HEK293 (cell line): ENCODE measurements around the gene VSTM4.

Experiments
- CTCF ChIA-PET: fragments of 350-600 bp; formaldehyde crosslinking; extraction: SDS; loops from one replicate; lab custom pipeline; 2021; ENCODE audit warnings: antibody characterized with exemption; lab: Yijun Ruan, JAX
- POLR2A ChIA-PET: fragments of 300-600 bp; formaldehyde crosslinking; extraction: SDS; loops from one replicate; lab custom pipeline; 2020; ENCODE audit warnings: antibody characterized with exemption, inconsistent platforms; lab: Yijun Ruan, JAX
- H3K27ac ChIP-seq: fragments of 200-500 bp; sonication (Bioruptor generic); 2 replicates; pipeline ENCODE4 v1.5.1; 2014; ENCODE audit warnings: low read depth, low read length, control low read depth, inconsistent platforms; ENCODE audit errors: extremely low read depth
- H3K36me3 ChIP-seq, 2 experiments: fragments of 200-500 bp in 1 of 2; sonication (Bioruptor generic) in 1 of 2; 1 replicate in 1 of 2; 2 replicates in 1 of 2; pipeline ENCODE4 v1.5.1; 2014 to 2017; ENCODE audit warnings: inconsistent platforms in 2 of 2, low read length in 2 of 2; ENCODE audit not compliant: control insufficient read depth in 2 of 2, insufficient read depth in 1 of 2
- H3K4me1 ChIP-seq: fragments of 200-500 bp; sonication (Bioruptor generic); 2 replicates; pipeline ENCODE4 v1.5.1; 2014; ENCODE audit warnings: mild to moderate bottlenecking, low read length, inconsistent platforms; ENCODE audit not compliant: control insufficient read depth, insufficient read depth
- H3K4me3 ChIP-seq: 2 replicates; pipeline ENCODE4 v1.5.1; 2011; ENCODE audit warnings: low read depth, mild to moderate bottlenecking, control low read depth, low read length, moderate library complexity
- H3K9me3 ChIP-seq: fragments of 200-500 bp; sonication (Bioruptor generic); 2 replicates; pipeline ENCODE4 v1.5.1; 2014; ENCODE audit warnings: low read depth, low read length, inconsistent platforms; ENCODE audit not compliant: control insufficient read depth, insufficient read depth
- AEBP2 ChIP-seq: fragments of 450-650 bp; formaldehyde crosslinking; IDR thresholded peaks from 2 replicates; pipeline ENCODE4 v1.5.1; 2016; ENCODE audit warnings: missing biosample characterization, missing genetic modification characterization, borderline replicate concordance
- HOXA7 ChIP-seq: sonication (generic); formaldehyde crosslinking; IDR thresholded peaks from 2 replicates; pipeline ENCODE4 v1.8.1; 2022; ENCODE audit warnings: missing genetic modification reagents, borderline replicate concordance
- HOXC10 ChIP-seq: sonication (generic); formaldehyde crosslinking; IDR thresholded peaks from 2 replicates; pipeline ENCODE4 v1.8.1; 2023; ENCODE audit warnings: mild to moderate bottlenecking, missing genetic modification reagents
- MZF1 ChIP-seq: fragments of 450-650 bp; formaldehyde crosslinking; IDR thresholded peaks from 2 replicates; pipeline ENCODE4 v1.5.1; 2017; ENCODE audit warnings: missing biosample characterization, missing genetic modification characterization, borderline replicate concordance
- REPIN1 ChIP-seq: fragments of 450-650 bp; formaldehyde crosslinking; IDR thresholded peaks from 2 replicates; pipeline ENCODE4 v1.5.1; 2017; ENCODE audit warnings: missing biosample characterization, missing genetic modification characterization, low read depth
- ZBTB21 ChIP-seq: fragments of 450-650 bp; formaldehyde crosslinking; IDR thresholded peaks from 2 replicates; pipeline ENCODE4 v1.5.1; 2017; ENCODE audit warnings: missing biosample characterization, missing genetic modification characterization
- ZNF214 ChIP-seq: fragments of 450-650 bp; formaldehyde crosslinking; IDR thresholded peaks from 2 replicates; pipeline ENCODE4 v1.5.1; 2017; ENCODE audit warnings: missing biosample characterization, mild to moderate bottlenecking, missing genetic modification characterization, borderline replicate concordance
- ZNF280C ChIP-seq: fragments of 450-650 bp; formaldehyde crosslinking; IDR thresholded peaks from 2 replicates; pipeline ENCODE4 v1.5.1; 2016; ENCODE audit warnings: missing biosample characterization, missing genetic modification characterization
- ZNF366 ChIP-seq: fragments of 450-650 bp; formaldehyde crosslinking; conservative IDR thresholded peaks from 2 replicates; pipeline ENCODE4 v1.5.1; 2016; ENCODE audit warnings: missing biosample characterization, missing genetic modification characterization
- ZNF549 ChIP-seq: fragments of 450-650 bp; IDR thresholded peaks from 2 replicates; pipeline ENCODE4 v1.5.1; 2018; ENCODE audit warnings: missing biosample characterization, missing genetic modification characterization, mild to moderate bottlenecking, inconsistent platforms, moderate library complexity
- ZNF626 ChIP-seq: fragments of 450-650 bp; sonication (Bioruptor Pico); formaldehyde crosslinking; IDR thresholded peaks from 2 replicates; pipeline ENCODE4 v1.5.1; 2018; ENCODE audit warnings: missing biosample characterization, missing genetic modification characterization, inconsistent platforms
- ZNF707 ChIP-seq: fragments of 450-650 bp; formaldehyde crosslinking; IDR thresholded peaks from 2 replicates; pipeline ENCODE4 v1.5.1; 2016; ENCODE audit warnings: missing biosample characterization, missing genetic modification characterization
- ZNF776 ChIP-seq: fragments of 450-650 bp; formaldehyde crosslinking; IDR thresholded peaks from 2 replicates; pipeline ENCODE4 v1.5.0; 2017; ENCODE audit warnings: missing biosample characterization, missing genetic modification characterization, borderline replicate concordance
- ZNF791 ChIP-seq: fragments of 450-650 bp; formaldehyde crosslinking; IDR thresholded peaks from 2 replicates; pipeline ENCODE4 v1.5.1; 2016; ENCODE audit warnings: missing biosample characterization, missing genetic modification characterization
- ZXDB ChIP-seq: fragments of 450-650 bp; formaldehyde crosslinking; IDR thresholded peaks from 2 replicates; pipeline ENCODE4 v1.5.1; 2016; ENCODE audit warnings: missing biosample characterization, missing genetic modification characterization
- TF ChIP-seq, protein P1 (sequence below): fragments of 450-650 bp; formaldehyde crosslinking; IDR thresholded peaks from 2 replicates; pipeline ENCODE4 v1.5.1; 2016; ENCODE audit warnings: missing biosample characterization, missing genetic modification characterization
- TF ChIP-seq, protein P2 (sequence below): sonication (generic); formaldehyde crosslinking; IDR thresholded peaks from 2 replicates; pipeline ENCODE4 v1.8.1; 2022; ENCODE audit warnings: mild to moderate bottlenecking, moderate library complexity, missing genetic modification reagents
- TF ChIP-seq, protein P3 (sequence below): fragments of 450-650 bp; formaldehyde crosslinking; IDR thresholded peaks from 2 replicates; pipeline ENCODE4 v1.5.1; 2016; ENCODE audit warnings: missing biosample characterization, missing genetic modification characterization
- TF ChIP-seq, protein P4 (sequence below): fragments of 450-650 bp; formaldehyde crosslinking; IDR thresholded peaks from 2 replicates; pipeline ENCODE4 v1.5.0; 2017; ENCODE audit warnings: missing biosample characterization, missing genetic modification characterization, borderline replicate concordance

Gene VSTM4

GRCh38 chr10:48985621-48986158 is 129.6 kb downstream of the VSTM4 start:
- H3K36me3 ChIP-seq: no peaks in the 10 kb centered on the region
- CTCF ChIA-PET: interaction anchor here (0.6 to 0.8 kb wide), 2 partner anchors 15 to 421 kb away, joined by 3 to 4 read pairs; no protein-coding TSS in a partner anchor
- H3K9me3 ChIP-seq: no peaks in the 10 kb centered on the region
- no peaks in the 10 kb centered on the region for H3K4me1 ChIP-seq
- H3K4me3 ChIP-seq: no peak overlapping the region
- POLR2A ChIA-PET: no interaction called here
- TF ChIP-seq AEBP2 (tag by site-specific recombination) (no peak), ZNF707 (no peak), HOXA7 (no peak), ZNF791 (tag by site-specific recombination) (no peak), ZBTB21 (tag by site-specific recombination) (no peak), ZXDB (no peak), MZF1 (tag by site-specific recombination) (no peak), REPIN1 (no peak), ZNF280C (no peak), HOXC10 (CRISPR knock-in tag) (no peak), ZNF366 (tag by site-specific recombination) (no peak), ZNF214 (tag by site-specific recombination) (no peak), ZNF776 (no peak), ZNF626 (no peak), ZNF549 (tag by site-specific recombination) (no peak)
- TF ChIP-seq, protein P1, sequence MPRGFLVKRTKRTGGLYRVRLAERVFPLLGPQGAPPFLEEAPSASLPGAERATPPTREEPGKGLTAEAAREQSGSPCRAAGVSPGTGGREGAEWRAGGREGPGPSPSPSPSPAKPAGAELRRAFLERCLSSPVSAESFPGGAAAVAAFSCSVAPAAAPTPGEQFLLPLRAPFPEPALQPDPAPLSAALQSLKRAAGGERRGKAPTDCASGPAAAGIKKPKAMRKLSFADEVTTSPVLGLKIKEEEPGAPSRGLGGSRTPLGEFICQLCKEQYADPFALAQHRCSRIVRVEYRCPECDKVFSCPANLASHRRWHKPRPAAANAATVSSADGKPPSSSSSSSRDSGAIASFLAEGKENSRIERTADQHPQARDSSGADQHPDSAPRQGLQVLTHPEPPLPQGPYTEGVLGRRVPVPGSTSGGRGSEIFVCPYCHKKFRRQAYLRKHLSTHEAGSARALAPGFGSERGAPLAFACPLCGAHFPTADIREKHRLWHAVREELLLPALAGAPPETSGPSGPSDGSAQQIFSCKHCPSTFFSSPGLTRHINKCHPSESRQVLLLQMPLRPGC (tag by site-specific recombination): no peak
- TF ChIP-seq, protein P2, sequence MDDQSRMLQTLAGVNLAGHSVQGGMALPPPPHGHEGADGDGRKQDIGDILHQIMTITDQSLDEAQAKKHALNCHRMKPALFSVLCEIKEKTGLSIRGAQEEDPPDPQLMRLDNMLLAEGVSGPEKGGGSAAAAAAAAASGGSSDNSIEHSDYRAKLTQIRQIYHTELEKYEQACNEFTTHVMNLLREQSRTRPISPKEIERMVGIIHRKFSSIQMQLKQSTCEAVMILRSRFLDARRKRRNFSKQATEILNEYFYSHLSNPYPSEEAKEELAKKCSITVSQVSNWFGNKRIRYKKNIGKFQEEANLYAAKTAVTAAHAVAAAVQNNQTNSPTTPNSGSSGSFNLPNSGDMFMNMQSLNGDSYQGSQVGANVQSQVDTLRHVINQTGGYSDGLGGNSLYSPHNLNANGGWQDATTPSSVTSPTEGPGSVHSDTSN (CRISPR knock-in tag): no peak
- TF ChIP-seq, protein P3, sequence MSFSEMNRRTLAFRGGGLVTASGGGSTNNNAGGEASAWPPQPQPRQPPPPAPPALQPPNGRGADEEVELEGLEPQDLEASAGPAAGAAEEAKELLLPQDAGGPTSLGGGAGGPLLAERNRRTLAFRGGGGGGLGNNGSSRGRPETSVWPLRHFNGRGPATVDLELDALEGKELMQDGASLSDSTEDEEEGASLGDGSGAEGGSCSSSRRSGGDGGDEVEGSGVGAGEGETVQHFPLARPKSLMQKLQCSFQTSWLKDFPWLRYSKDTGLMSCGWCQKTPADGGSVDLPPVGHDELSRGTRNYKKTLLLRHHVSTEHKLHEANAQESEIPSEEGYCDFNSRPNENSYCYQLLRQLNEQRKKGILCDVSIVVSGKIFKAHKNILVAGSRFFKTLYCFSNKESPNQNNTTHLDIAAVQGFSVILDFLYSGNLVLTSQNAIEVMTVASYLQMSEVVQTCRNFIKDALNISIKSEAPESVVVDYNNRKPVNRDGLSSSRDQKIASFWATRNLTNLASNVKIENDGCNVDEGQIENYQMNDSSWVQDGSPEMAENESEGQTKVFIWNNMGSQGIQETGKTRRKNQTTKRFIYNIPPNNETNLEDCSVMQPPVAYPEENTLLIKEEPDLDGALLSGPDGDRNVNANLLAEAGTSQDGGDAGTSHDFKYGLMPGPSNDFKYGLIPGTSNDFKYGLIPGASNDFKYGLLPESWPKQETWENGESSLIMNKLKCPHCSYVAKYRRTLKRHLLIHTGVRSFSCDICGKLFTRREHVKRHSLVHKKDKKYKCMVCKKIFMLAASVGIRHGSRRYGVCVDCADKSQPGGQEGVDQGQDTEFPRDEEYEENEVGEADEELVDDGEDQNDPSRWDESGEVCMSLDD (tag by site-specific recombination): no peak
- TF ChIP-seq, protein P4, sequence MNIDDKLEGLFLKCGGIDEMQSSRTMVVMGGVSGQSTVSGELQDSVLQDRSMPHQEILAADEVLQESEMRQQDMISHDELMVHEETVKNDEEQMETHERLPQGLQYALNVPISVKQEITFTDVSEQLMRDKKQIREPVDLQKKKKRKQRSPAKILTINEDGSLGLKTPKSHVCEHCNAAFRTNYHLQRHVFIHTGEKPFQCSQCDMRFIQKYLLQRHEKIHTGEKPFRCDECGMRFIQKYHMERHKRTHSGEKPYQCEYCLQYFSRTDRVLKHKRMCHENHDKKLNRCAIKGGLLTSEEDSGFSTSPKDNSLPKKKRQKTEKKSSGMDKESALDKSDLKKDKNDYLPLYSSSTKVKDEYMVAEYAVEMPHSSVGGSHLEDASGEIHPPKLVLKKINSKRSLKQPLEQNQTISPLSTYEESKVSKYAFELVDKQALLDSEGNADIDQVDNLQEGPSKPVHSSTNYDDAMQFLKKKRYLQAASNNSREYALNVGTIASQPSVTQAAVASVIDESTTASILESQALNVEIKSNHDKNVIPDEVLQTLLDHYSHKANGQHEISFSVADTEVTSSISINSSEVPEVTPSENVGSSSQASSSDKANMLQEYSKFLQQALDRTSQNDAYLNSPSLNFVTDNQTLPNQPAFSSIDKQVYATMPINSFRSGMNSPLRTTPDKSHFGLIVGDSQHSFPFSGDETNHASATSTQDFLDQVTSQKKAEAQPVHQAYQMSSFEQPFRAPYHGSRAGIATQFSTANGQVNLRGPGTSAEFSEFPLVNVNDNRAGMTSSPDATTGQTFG (tag by site-specific recombination): no peak
- no peak overlapping the region for H3K27ac ChIP-seq
